HG02571 (cell line): ENCODE results near the gene PRSS21.

Experiments
- ATAC-seq: cut with Tn5 transposase; IDR thresholded peaks from one replicate; pipeline ENCODE4 v1.9.1; 2021; ENCODE audit warnings: mild to moderate bottlenecking, moderate library complexity; ENCODE audit not compliant: unreplicated experiment

The PRSS21 gene

DNA sequence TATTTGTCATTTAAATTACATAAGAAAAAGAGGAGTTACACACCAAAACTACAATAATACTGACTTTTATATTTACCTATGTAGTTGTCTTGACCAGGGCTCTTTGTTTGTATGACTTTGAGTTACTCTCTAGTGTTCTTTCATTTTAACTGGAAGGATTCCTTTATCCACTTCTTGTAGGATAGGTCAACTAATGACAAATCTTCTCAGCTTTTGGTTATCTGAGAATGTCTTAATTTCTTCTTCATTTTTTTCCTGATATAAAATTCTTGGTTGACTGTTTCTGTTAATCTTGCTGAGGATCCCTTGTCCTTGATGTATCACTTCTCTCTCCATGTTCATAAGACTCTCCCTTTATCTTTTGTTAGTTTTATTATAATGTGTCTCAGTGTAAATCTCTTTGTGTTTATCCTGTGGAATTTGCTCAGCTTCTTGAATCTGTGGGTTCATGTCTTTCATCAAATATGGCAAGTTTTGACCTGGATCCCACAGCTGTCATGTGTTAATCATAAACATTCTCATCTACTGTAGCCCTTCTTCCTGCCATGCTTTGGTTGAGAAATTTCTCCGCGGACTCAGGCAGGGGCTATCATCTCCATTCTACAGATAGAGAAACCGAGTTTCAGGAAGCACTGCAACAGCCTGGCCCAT is 13.4 kb upstream of the PRSS21 start:
- ATAC-seq: no peak

DNA sequence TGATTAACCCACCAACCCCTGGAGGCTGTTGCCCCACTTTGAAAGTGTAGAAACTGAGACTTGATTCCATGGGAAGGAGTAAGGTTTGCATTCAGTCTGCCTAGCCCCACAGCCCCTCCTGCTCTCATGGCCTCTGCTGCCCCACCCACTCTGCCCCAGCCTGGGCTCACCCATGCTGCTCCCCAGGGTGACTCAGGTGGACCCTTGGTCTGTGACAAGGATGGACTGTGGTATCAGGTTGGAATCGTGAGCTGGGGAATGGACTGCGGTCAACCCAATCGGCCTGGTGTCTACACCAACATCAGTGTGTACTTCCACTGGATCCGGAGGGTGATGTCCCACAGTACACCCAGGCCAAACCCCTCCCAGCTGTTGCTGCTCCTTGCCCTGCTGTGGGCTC is 12.3 kb upstream of the PRSS21 start:
- ATAC-seq: no peak

DNA sequence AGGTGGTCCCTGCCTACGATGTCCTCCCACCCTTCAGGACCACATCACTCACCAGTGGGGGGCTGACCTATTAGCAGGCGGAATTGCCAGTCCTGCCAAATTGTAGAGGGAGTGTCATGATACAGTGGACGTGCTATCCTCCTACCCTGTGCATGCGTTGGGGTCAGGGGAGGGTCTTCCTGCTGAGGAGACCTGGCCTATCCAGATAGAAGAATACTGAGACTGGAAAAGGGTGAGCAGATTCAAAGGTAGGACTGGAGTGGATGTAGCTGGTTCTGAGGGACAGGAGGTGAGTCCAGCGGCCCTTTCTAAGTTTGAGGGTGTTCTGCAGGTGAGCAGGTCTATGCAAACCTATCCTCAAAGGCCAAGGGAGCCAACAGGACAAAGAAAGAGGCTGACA is 10.8 kb upstream of the PRSS21 start:
- no peak for ATAC-seq

DNA sequence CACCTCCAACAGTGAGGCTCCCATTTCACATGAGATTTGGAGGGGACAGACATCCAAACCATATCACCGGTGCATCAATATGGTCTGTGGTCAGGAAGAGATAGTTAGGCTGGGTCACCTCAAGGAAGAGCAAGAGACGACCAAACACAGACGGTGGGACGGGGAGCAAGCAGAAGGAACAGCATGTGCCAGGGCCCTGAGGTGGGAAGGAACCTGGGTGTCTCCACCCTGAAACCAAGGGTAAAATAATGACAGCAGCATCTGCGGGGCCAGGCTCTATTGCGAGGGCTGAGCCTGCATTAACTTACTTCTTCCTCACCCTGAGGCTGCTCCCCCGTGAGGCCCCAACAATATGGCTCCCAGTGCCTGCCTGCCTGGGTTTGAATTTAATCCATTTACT is 8.9 kb upstream of the PRSS21 start:
- ATAC-seq: no peak

DNA sequence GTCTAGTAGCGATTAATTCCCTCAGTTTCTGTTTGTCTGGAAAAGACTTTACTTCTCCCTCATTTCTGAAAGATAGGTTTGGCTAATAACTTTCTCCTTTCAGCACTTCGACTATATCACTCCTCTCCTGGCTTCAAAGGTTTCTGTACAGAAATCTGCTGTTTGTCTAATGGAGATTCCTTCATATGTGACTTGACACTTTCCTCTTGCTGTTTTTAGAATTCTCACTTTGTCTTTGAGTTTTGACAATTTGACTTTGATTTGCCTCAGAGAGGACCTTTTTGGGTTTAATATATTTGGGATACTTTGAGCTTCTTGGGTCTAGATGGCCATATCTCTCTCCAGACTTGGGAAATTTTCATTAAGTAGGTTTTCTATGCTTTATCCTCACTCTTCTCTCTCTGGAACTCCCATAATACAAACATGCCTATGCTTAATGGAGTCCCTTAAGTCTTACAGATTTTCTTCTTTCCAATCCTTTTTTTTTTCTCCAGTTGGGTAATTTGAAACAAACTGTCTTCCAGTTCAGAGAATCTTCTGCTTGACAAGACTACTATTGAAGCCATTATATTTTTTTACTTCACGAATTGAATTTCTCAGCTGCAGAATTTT is 7.8 kb upstream of the PRSS21 start:
- no peak for ATAC-seq

DNA sequence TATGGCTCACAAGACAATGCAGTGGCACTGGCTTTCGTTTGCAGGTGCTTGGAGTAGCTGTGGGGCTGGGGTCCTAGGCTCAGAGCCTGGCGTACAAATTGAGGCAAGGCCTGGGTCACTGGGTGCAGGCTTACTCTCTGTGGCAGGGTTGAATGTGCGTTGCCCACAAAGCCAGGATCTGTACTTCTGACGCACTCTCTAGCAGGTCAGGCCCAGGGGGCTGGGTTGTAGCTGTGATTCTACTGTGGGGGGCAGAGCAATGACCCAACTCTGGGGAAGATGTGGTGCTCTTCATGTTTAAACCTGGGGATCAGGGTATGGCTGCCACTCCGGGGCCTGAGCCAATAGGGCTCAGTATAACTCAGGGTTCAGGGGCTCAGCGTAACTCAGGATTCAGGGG is 6.4 kb upstream of the PRSS21 start:
- ATAC-seq: no peak

DNA sequence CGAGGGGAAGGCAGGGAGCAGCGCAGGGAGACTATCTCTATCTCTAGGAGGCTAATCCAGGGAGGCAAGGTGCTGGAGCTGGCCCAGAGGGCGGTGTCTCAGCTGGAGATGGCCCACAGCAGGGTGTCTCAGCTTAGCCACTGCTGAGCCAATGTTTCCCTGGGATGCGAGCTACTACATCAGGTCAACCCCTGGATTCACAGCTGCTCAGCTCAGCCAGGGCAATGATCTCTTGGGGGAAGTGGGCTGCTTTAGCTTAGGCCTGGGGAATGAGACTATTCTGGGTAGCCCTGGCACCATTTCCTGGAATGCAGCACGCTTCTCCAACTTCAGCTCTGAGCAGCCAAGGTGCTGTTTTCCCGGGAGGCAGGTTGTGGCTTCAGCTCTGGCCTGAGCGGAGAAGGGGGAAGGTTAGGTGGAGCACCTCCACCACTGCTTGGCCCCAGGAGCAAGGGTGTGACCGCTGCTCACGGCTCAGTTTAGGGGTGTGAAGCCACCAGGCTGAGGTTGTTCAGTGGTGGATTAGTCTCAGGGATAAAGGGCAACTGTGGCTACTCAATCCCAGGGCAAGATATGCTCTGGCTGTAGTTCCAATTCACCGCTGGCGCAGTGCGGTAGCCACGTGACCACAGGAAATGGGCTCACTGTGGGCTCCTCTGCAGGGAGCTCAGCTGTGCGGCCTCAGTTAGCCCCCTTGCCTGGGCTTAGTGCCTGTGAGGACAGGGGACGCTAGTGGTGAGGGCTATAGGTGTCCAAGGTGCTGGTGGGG is 5.2 kb upstream of the PRSS21 start:
- ATAC-seq: no peak

DNA sequence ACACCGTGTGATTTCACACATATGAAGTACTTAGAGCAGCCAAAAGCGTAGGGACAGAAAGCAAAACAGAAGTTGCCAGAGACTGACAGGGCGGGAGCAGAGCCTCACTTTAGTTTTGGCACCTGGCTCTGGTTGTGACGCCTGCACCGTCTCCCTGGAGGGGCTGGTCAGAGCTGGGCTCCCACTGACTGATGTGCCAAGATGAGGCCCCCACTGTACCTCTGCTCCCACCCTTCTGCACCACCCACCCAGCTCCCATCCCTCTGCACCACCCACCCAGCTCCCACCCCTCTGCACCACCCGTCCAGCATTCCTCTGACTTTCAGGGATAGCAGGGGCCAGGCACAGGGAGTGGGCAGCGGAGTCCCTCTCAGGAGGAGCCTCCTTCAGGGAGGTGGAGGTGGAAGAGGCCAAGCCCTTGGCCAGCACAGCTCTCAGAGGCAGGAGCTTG is 3.2 kb upstream of the PRSS21 start:
- no peak for ATAC-seq

DNA sequence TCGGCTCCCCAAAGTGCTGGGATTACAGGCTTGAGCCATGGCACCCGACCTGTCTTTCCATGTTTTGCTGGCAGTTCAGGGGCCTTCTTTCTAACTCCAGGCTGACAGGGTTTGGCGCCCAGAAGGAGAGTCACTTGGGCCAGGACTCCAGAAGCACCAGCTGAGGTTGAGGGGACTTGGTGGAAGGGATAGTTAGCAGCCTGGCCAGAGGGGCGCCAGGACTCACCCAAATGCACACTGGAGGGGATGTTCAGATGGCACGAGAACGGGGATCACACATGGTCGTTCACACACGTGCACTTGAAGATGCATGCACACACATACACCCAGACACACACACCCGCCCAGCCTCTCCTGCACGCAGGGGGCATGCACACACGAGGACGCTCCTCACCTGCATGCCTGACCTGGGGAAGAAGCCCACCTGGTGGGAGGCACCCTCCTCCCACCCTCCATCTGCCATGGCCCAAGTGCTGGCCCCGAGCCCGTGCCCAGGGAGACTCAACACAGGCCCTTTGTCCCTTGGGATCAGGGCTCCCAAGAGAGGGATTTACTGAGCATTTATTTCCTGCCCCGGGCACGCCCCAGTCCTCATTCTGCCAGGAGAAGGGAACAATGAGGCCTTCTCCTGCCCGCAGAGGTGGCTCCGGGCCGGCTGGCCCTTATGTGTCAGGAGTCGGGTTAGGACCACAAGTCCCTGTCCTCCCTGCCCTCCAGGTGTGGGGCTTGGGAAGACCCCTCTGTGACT is 2.3 kb upstream of the PRSS21 start:
- no peak for ATAC-seq

DNA sequence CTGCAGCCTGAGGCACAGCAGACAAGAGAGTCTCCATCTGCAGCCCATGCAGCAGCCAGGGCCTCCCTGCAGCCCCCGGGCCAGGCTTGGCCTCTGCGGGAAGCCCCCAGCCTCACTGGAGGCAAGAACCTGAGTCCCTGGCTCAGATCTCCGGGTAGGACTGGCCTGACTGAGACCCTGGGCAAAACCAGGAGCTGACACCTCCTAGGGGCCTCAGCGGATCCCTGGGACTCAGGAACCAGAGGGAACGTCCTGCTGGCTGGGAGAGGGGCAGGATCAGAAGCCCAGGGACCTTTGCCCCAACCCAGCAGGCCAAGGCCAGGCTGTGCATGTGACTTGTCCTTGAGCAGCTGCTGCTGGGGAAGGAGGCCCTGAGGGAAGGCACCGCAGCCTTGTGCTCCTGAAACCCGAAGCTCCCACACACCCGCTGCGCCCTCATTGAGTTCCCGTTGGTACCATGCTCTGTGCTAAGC is 1.7 kb upstream of the PRSS21 start:
- ATAC-seq: no peak

DNA sequence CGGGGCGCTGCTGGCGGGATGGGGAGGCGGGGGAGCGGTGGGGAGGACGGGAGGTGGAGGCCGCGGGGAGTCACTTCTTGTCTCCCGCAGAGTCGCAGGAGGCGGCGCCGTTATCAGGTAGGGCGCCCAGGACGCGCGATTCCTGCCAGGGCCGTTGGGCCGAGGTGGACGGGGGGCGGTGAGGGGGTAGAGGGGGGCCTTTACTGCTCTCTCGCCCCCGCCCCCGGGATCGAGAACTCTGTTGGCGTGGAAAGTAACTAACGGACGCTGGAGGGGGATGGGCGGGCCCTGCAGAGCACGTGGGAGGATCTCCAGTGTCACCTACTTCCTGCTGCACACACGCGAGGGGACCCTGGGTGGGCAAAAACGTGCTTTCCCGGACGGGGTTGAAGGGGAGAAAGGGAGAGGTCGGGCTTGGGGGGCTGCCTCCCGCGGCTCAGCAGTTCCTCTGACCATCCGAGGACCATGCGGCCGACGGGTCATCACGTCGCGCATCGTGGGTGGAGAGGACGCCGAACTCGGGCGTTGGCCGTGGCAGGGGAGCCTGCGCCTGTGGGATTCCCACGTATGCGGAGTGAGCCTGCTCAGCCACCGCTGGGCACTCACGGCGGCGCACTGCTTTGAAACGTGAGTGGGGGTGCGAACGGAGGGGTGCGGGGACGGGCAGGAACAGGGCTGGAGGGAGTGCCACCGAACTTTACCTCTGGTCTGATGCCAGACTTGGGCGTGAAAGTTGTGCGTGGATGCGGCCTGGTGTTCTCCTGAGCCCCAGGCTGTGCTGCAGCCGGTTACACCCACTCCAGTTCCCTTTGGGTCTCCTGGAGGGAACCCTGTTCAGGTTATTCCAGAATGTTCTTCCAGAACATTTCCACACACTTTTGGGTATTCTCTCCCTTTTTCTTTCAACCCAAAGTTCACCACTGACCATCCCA is 569 bp downstream of the PRSS21 start:
- ATAC-seq: no peak

DNA sequence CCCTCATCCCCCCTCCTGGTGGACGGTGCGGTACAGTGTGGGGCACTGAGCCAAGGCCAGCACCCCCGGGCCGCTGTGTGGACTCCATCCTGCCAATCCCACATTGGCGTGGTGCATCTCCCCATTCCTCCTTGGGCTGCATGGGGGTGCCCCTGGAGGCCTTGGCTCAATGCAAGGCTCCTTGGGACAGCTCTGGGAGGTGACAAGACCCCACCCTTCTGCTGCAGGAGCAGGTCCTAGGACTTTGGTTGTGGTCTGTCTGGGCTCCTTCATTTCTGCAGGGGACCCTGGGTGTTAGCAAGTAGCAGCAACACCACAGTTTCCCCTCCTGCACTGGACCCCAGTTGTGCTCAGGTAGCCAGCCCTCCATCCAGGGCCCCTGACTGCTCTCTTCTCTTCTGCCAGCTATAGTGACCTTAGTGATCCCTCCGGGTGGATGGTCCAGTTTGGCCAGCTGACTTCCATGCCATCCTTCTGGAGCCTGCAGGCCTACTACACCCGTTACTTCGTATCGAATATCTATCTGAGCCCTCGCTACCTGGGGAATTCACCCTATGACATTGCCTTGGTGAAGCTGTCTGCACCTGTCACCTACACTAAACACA is 1.3 kb downstream of the PRSS21 start:
- ATAC-seq: no peak

DNA sequence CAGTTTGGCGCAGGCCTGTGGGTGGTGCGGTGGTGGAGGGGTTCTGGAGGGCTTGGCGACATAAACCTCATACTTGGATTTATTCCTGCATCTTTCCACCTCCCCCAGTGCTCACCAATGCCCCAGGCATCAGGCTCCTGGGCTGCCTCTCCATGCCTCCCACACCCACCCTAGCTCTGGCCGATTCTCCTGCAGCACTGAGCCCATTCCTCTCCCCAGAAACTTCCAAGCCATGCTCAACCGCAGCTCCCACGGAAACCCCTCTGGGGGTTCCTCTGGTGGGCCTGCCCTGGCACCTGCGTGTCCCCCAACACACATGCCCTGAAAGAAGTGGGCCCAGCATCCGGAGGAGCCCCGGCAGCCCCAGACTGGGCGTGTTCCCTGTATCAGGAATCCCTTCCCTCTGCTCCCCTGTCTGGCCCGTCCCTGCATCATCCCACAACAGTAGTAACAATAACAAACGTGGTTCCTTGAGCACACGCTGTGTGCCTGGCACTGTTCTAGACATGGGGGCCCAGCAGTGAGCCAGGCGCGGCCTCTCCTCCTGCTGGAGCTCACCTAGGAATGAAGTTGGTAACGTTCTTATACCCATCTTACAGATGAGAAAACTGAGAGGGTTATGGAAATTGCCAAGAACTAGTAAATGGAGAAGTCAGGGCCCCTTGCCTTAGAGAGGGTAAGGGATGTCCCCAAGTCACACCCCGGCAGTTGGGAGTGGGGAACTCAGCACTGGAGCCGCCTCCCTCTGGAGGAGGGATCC is 2.3 kb downstream of the PRSS21 start:
- ATAC-seq: no peak

DNA sequence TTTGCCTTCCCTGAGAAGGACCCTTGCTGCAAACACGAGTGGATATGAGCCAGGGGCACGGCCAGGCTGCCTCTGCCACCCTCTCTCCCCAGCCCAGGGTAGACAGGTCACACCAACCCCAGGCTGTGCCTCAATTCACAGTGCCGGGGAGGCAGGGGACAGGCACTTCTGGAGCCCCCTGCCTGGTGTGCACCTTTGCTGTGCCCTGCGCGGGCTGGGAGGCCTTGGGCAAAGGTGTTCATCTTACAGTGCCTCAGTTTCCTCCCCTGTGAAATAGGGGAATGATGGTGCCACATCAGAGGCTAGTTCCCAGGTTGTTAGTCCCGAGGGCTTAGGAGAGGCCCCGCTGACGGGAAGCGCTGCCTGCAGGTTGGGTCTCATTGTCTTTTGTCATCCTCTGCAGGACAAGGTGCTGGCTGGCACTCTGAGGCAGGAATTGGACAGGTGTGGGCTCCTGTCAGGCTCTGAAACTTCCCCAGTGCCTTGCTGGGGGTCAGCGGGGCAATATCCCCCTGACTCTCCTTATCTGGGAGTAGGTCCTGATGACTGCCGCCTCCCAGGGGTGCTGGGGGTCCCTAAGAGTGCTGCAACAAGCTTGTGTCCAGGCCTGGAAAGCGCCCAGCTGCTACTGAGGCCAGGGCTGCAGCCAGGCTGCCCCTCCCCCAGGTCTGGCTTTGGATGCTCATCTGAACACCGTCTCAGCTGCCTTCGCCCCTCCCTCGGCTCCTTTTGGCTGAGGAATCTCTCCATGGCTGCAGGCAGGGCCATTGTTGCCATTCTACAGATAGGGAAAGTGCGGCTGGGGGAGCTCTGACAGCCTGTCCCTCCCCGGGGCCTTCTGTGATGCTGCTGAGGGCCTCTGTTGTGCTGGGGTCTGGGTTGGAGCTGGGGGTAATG is 3.1 kb downstream of the PRSS21 start:
- no peak for ATAC-seq

DNA sequence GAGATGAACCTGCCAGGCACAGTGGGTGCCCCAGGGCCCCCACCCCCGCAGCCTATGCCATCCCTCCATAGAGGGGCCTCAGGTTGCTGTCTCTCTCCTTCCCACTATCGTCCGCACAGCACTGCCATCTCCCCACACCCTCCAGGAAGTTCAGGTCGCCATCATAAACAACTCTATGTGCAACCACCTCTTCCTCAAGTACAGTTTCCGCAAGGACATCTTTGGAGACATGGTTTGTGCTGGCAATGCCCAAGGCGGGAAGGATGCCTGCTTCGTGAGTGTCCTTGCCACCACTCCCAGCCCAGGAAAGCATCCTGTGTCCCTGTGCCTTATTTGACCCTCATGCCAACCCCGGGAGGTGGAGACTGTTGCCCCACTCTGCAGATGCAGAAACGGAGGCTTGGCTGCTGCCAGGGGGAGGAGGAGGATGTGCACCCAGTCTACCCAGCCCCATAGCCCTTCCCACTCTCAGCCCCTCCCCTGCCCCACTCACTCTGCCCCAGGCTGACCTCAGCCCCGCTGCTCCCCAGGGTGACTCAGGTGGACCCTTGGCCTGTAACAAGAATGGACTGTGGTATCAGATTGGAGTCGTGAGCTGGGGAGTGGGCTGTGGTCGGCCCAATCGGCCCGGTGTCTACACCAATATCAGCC is 3.9 kb downstream of the PRSS21 start:
- ATAC-seq: no peak

DNA sequence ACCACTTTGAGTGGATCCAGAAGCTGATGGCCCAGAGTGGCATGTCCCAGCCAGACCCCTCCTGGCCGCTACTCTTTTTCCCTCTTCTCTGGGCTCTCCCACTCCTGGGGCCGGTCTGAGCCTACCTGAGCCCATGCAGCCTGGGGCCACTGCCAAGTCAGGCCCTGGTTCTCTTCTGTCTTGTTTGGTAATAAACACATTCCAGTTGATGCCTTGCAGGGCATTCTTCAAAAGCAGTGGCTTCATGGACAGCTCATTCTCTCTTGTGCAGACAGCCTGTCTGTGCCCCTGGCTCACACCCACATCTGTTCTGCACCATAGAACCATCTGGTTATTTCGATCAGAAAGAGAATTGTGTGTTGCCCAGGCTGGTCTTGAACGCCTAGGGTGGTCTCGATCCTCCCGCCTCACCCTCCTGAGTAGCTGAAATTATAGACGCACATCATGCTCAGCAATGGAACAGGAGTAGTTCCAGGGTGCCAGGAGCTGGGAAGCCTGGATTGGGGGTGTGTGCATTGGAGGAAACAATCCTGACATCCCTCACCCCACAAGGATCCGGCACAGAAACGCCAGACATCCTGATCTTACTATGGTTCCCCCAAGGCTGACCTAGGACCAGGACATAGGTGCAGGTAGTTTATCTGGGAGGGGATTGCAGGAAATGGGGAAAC is 4.6 kb downstream of the PRSS21 start:
- ATAC-seq: no peak

DNA sequence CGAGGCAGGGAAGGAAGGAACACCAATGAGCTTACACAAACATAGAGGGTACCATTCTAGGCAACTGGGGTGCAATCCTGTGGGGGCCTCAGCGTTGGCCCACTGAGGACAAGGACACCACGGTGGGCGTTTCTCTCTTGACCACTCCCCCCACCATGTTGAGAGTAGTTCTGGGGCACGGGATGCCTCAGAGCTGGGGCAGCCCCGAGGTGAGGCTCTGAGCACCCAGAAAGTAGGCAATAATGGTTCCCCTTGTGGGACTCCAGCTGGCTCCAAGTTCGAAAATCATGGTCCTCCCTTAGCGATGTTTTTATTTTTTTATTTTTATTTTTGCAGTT is 5.1 kb downstream of the PRSS21 start:
- no peak for ATAC-seq
